HL-60 (cell line): ENCODE measurements around the gene GRWD1.

ENCODE experiments used
- DNase-seq, 2 experiments: peaks; one replicate each; pipeline ENCODE4 v3.0.0-alpha.2; 2010 to 2020; ENCODE audit warnings: low read depth in 1 of 2, low spot score in 1 of 2
- H3K27ac ChIP-seq: fragments of 250-450 bp; sonication (Bioruptor Pico); replicated peaks from 2 replicates; pipeline ENCODE4 v1.5.1; 2020; ENCODE audit warnings: mild to moderate bottlenecking, moderate library complexity
- H3K27me3 ChIP-seq: fragments of 250-450 bp; sonication (Bioruptor Pico); 2 replicates; pipeline ENCODE4 v1.5.1; 2021; ENCODE audit warnings: mild to moderate bottlenecking, moderate library complexity; ENCODE audit not compliant: insufficient read depth, poor library complexity, severe bottlenecking
- H3K4me3 ChIP-seq: replicated peaks from 2 replicates; pipeline ENCODE4 v1.5.1; 2011; ENCODE audit warnings: mild to moderate bottlenecking, control low read depth, low read length; ENCODE audit not compliant: insufficient read depth
- GABPA ChIP-seq: IDR thresholded peaks from 2 replicates; pipeline ENCODE4 v1.6.1; 2012; ENCODE audit warnings: low read depth
- POLR2AphosphoS5 ChIP-seq: IDR thresholded peaks from 2 replicates; pipeline ENCODE4 v1.6.1; 2012; ENCODE audit warnings: low read depth
- SPI1 ChIP-seq: IDR thresholded peaks from 2 replicates; pipeline ENCODE4 v1.6.1; 2012; ENCODE audit warnings: low read depth, mild to moderate bottlenecking, borderline replicate concordance
- TF ChIP-seq, protein P1 (sequence below): IDR thresholded peaks from 2 replicates; pipeline ENCODE4 v1.6.1; 2012; ENCODE audit warnings: low read depth; ENCODE audit not compliant: insufficient replicate concordance
- TF ChIP-seq, protein P2 (sequence below): IDR thresholded peaks from one replicate; pipeline ENCODE4 v1.5.1; 2011; ENCODE audit warnings: low read length, control low read depth, inconsistent platforms; ENCODE audit not compliant: insufficient read depth

GRWD1 gene

DNA sequence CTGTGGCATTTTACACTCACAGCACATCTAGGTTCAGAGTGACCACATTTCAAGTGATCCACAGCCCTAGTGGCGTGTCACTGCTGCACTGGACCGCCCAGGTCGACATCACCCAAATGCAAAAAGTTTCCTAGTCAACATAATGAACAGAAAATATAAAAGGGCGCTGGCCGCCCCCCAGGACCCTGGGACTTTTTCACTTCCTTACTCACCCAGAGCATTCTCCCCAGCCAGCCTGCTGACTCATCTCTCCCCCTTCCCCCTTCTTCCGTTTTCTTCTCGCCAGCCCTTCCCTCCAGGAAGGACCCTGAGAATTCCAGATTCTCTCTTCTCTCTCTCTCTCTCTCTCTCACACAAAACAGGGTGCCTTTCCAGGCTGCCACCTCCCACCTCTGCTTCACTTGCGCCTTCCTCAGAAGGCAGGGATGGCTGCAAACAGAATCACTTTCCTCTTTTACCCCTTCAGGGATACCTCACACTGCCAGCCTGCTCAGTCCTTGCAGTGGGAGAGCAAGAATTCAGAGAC, 21.0 kb upstream of the GRWD1 start:
- H3K27ac ChIP-seq, result peak overlapping the region; percentile 72
- H3K27me3 ChIP-seq, result no peaks in the 10 kb centered on the region
- TF ChIP-seq SPI1 (peak; percentile 69; the same call in 1 of the 2 replicates), GABPA (no peak)
- TF ChIP-seq, protein P1, sequence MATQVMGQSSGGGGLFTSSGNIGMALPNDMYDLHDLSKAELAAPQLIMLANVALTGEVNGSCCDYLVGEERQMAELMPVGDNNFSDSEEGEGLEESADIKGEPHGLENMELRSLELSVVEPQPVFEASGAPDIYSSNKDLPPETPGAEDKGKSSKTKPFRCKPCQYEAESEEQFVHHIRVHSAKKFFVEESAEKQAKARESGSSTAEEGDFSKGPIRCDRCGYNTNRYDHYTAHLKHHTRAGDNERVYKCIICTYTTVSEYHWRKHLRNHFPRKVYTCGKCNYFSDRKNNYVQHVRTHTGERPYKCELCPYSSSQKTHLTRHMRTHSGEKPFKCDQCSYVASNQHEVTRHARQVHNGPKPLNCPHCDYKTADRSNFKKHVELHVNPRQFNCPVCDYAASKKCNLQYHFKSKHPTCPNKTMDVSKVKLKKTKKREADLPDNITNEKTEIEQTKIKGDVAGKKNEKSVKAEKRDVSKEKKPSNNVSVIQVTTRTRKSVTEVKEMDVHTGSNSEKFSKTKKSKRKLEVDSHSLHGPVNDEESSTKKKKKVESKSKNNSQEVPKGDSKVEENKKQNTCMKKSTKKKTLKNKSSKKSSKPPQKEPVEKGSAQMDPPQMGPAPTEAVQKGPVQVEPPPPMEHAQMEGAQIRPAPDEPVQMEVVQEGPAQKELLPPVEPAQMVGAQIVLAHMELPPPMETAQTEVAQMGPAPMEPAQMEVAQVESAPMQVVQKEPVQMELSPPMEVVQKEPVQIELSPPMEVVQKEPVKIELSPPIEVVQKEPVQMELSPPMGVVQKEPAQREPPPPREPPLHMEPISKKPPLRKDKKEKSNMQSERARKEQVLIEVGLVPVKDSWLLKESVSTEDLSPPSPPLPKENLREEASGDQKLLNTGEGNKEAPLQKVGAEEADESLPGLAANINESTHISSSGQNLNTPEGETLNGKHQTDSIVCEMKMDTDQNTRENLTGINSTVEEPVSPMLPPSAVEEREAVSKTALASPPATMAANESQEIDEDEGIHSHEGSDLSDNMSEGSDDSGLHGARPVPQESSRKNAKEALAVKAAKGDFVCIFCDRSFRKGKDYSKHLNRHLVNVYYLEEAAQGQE, result no peak
- TF ChIP-seq, protein P2, sequence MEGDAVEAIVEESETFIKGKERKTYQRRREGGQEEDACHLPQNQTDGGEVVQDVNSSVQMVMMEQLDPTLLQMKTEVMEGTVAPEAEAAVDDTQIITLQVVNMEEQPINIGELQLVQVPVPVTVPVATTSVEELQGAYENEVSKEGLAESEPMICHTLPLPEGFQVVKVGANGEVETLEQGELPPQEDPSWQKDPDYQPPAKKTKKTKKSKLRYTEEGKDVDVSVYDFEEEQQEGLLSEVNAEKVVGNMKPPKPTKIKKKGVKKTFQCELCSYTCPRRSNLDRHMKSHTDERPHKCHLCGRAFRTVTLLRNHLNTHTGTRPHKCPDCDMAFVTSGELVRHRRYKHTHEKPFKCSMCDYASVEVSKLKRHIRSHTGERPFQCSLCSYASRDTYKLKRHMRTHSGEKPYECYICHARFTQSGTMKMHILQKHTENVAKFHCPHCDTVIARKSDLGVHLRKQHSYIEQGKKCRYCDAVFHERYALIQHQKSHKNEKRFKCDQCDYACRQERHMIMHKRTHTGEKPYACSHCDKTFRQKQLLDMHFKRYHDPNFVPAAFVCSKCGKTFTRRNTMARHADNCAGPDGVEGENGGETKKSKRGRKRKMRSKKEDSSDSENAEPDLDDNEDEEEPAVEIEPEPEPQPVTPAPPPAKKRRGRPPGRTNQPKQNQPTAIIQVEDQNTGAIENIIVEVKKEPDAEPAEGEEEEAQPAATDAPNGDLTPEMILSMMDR, result no peak
- no peak overlapping the region for H3K4me3 ChIP-seq
- DNase-seq, result peak; percentile 44 to 50

DNA sequence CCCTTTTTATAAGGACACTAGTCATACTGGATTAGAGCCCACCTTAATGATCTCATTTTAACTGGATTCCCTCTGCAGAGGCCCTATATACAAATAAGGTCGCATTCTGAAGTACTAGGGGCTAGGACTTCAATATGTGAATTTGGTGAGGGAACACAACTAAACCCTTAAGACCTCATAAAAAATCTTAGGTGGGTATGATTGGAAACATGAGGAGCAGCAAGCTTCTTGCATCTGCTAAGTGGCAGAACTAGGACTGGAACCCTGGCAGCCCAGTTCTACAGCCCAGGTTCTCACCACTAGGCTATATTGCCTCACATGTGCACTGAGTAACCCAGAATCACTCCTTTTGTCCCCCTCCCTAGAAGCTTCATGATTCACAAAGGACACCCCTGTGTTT, 17.1 kb upstream of the GRWD1 start:
- Histone ChIP-seq H3K27me3 (no peaks in the 10 kb centered on the region), H3K4me3 (no peak overlapping the region), H3K27ac (no peak overlapping the region)
- TF ChIP-seq, protein P1, result no peak
- TF ChIP-seq, protein P2, result no peak
- no peak for TF ChIP-seq SPI1
- TF ChIP-seq GABPA, result no peak
- no peak for TF ChIP-seq POLR2AphosphoS5
- DNase-seq, result no peak

DNA sequence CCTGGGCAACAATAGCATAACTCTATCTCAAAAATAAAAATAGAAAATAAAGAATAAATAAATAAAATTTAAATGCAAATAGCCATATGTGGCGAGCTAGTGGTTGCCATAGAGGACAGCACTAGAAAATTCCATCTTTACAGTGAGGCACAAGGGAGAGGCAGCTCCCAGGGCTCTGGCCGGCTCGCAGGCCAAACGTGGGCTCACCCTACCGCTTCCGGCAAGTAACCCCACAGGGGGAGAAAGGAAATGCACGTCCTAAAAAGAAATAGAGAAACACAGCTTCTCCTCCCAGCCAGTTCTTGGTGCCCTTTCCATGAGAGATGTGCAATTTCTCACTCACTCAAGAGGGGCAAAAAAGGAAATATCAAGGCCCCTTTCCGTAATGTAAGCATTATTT, 12.4 kb upstream of the GRWD1 start:
- Histone ChIP-seq H3K4me3 (no peak overlapping the region), H3K27ac (no peak overlapping the region), H3K27me3 (no peaks in the 10 kb centered on the region)
- peak in 1 of 2 experiments; percentile 30 for DNase-seq
- TF ChIP-seq, protein P2, result no peak
- no peak for TF ChIP-seq GABPA

DNA sequence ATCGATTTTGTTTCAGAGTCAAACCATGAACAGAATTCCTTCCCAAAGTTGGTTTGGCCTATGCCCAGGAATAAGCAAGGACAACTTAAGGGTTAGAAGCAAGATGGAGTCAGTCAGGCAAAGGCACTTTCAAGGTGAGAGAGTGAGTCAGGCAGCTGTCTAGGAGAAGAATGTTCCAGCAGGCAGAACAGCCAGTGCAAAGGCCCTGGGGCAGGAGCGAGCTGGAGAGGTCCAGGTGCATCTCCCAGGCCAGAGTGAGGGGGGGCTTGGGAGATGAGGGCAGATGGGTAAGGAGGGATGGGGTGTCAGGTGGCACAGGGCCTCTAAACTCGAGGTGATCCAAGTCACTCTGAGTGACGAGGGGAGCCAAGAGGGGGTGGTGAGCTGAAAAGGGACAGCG, 9.2 kb upstream of the GRWD1 start:
- Histone ChIP-seq H3K27ac (no peak overlapping the region), H3K4me3 (no peak overlapping the region), H3K27me3 (peaks cover 3% of the 10 kb centered on the region)
- TF ChIP-seq SPI1, result no peak
- no peak for TF ChIP-seq POLR2AphosphoS5
- TF ChIP-seq, protein P1, result no peak
- no peak for TF ChIP-seq GABPA
- TF ChIP-seq, protein P2, result no peak
- DNase-seq, result no peak
